ENCODE data around the gene CAV2.

DNA sequence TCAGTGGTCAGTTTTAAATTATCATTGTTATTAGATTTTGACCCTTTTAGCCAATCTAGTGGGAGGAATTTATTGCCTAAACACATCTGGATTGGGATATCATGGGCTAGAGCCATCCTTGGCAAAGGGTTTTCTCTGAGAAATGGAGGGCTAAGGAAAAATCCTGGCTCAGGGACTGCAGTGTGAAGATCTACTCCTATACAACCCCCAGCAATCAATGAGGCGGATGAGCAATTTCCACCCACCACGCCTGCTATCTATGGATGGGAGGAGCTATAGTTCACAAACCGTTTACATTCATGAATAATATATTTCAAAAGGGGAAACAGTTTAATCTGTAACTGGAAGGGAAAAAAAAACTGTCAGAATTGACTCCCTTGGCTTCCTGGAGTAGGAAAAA is 28.0 kb downstream of the CAV2 start:
- TF ChIP-seq, protein P1, sequence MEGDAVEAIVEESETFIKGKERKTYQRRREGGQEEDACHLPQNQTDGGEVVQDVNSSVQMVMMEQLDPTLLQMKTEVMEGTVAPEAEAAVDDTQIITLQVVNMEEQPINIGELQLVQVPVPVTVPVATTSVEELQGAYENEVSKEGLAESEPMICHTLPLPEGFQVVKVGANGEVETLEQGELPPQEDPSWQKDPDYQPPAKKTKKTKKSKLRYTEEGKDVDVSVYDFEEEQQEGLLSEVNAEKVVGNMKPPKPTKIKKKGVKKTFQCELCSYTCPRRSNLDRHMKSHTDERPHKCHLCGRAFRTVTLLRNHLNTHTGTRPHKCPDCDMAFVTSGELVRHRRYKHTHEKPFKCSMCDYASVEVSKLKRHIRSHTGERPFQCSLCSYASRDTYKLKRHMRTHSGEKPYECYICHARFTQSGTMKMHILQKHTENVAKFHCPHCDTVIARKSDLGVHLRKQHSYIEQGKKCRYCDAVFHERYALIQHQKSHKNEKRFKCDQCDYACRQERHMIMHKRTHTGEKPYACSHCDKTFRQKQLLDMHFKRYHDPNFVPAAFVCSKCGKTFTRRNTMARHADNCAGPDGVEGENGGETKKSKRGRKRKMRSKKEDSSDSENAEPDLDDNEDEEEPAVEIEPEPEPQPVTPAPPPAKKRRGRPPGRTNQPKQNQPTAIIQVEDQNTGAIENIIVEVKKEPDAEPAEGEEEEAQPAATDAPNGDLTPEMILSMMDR (IDR thresholded peaks at IDR 0.05): no peak
- no peak for TF ChIP-seq POLR2A (IDR thresholded peaks at IDR 0.05)

All from testis (tissue), 2 donors.